H1 (cell line): ENCODE measurements around the gene CNGB1. TPM values are rescaled to one million over a fixed set of nuclear protein-coding genes. Genes with fewer than 3 reads are reported as not detected.

Source experiments
- CTCF ChIA-PET: fragments of 300-600 bp; sonication (Branson Sonifier 250); formaldehyde crosslinking; loops from one replicate; lab custom pipeline; 2021; ENCODE audit not compliant: partially characterized antibody; lab: Charles Lee
- POLR2A ChIA-PET: fragments of 300-600 bp; sonication (Branson Sonifier 250); formaldehyde crosslinking; loops from one replicate; lab custom pipeline; 2021; ENCODE audit warnings: inconsistent platforms; ENCODE audit not compliant: partially characterized antibody; lab: Charles Lee
- DNase-seq, 2 experiments: peaks; one replicate each; pipeline versions ENCODE4 v3.0.0 to v3.0.0-alpha.2; 2010 to 2022; ENCODE audit warnings: low spot score in 2 of 2, low read depth in 1 of 2, mixed read lengths in 1 of 2
- FAIRE-seq: peaks from 2 replicates; lab custom pipeline; 2011; peaks lifted over from hg19 to GRCh38; lab: Jason Lieb, UNC
- H2AFZ ChIP-seq: 2 replicates; pipeline ENCODE4 v1.8.1; 2012; ENCODE audit warnings: low read length, inconsistent platforms
- H2AK5ac ChIP-seq: 2 replicates; pipeline ENCODE4 v1.6.1; 2013; ENCODE audit warnings: low read depth, low read length
- H2BK120ac ChIP-seq: replicated peaks from 2 replicates; pipeline ENCODE3; 2013; ENCODE audit warnings: low read depth, low read length, inconsistent platforms
- H2BK12ac ChIP-seq: 2 replicates; pipeline ENCODE4 v1.6.1; 2013; ENCODE audit warnings: low read depth, low read length
- H2BK15ac ChIP-seq: 2 replicates; pipeline ENCODE4 v1.6.1; 2013; ENCODE audit warnings: low read length
- H2BK20ac ChIP-seq: 2 replicates; pipeline ENCODE4 v1.6.1; 2013; ENCODE audit warnings: low read length
- H2BK5ac ChIP-seq: 2 replicates; pipeline ENCODE4 v1.6.1; 2013; ENCODE audit warnings: low read depth, low read length
- H3K14ac ChIP-seq: 2 replicates; pipeline ENCODE4 v1.6.1; 2013; ENCODE audit warnings: inconsistent platforms; ENCODE audit not compliant: insufficient read length
- H3K18ac ChIP-seq: 2 replicates; pipeline ENCODE4 v1.6.1; 2013; ENCODE audit warnings: low read length; ENCODE audit errors: extremely low read depth
- H3K23ac ChIP-seq: 2 replicates; pipeline ENCODE4 v1.6.1; 2013; ENCODE audit warnings: inconsistent platforms; ENCODE audit not compliant: insufficient read length
- H3K23me2 ChIP-seq: 2 replicates; pipeline ENCODE4 v1.6.1; 2013; ENCODE audit warnings: low read depth, low read length
- H3K27ac ChIP-seq: 2 replicates; pipeline ENCODE4 v1.6.1; 2011; ENCODE audit warnings: low read depth, low read length, inconsistent platforms
- H3K27me3 ChIP-seq, 4 experiments: replicated peaks in 1 of 4; 1 replicate in 1 of 4; 2 replicates in 3 of 4; pipeline versions ENCODE4 v1.6.1 to v1.8.1; 2011 to 2013; ENCODE audit warnings: low read length in 3 of 4, mild to moderate bottlenecking in 3 of 4, inconsistent platforms in 2 of 4, mixed read lengths in 2 of 4, moderate library complexity in 1 of 4; ENCODE audit not compliant: control insufficient read depth in 3 of 4, insufficient read depth in 3 of 4; ENCODE audit errors: extremely low read depth in 1 of 4
- H3K36me3 ChIP-seq, 4 experiments: 2 replicates each; pipeline versions ENCODE4 v1.6.1 to v1.8.1; 2011 to 2013; ENCODE audit warnings: mild to moderate bottlenecking in 4 of 4, low read length in 3 of 4, moderate library complexity in 2 of 4, control low read depth in 1 of 4, inconsistent platforms in 1 of 4; ENCODE audit not compliant: insufficient read depth in 4 of 4, control insufficient read depth in 2 of 4
- H3K4ac ChIP-seq: replicated peaks from 2 replicates; pipeline ENCODE3; 2013; ENCODE audit warnings: low read length, low read depth, mixed read lengths, inconsistent platforms; ENCODE audit not compliant: insufficient read length
- H3K4me1 ChIP-seq, 4 experiments: replicated peaks in 1 of 4; 1 replicate in 1 of 4; 2 replicates in 3 of 4; pipeline versions ENCODE4 v1.6.1 to v1.8.1; 2011 to 2013; ENCODE audit warnings: low read length in 3 of 4, inconsistent platforms in 2 of 4, mixed read lengths in 1 of 4; ENCODE audit not compliant: insufficient read depth in 4 of 4, control insufficient read depth in 3 of 4
- H3K4me2 ChIP-seq, 2 experiments: 2 replicates each; pipeline versions ENCODE4 v1.6.1 to v1.8.1; 2011 to 2013; ENCODE audit warnings: low read depth in 2 of 2, low read length in 2 of 2, control low read depth in 1 of 2, inconsistent platforms in 1 of 2, mild to moderate bottlenecking in 1 of 2; ENCODE audit not compliant: insufficient read depth in 1 of 2
- H3K4me3 ChIP-seq, 4 experiments: fragments of 200-600, 300-600 bp in 1 of 4; sonication (generic), shearing (Covaris generic), sonication (Bioruptor Twin) in 1 of 4; 2 replicates each; pipeline versions ENCODE4 v1.5.1 to v1.8.1; 2011 to 2016; ENCODE audit warnings: low read length in 4 of 4, low read depth in 3 of 4, control low read depth in 2 of 4, inconsistent platforms in 2 of 4, mild to moderate bottlenecking in 2 of 4, mixed read lengths in 1 of 4, moderate library complexity in 1 of 4; ENCODE audit not compliant: insufficient read depth in 2 of 4; ENCODE audit errors: extremely low read depth in 1 of 4
- H3K56ac ChIP-seq: replicated peaks from 2 replicates; pipeline ENCODE3; 2013; ENCODE audit warnings: low read depth, mild to moderate bottlenecking, mixed read lengths, low read length, inconsistent platforms; ENCODE audit not compliant: insufficient read length
- H3K79me1 ChIP-seq: 2 replicates; pipeline ENCODE4 v1.6.1; 2013; ENCODE audit warnings: low read depth, low read length, control low read depth
- H3K79me2 ChIP-seq, 2 experiments: 2 replicates each; pipeline versions ENCODE4 v1.6.1 to v1.8.1; 2012 to 2013; ENCODE audit warnings: low read length in 2 of 2, mild to moderate bottlenecking in 2 of 2, inconsistent platforms in 1 of 2; ENCODE audit not compliant: insufficient read depth in 2 of 2, control insufficient read depth in 1 of 2
- H3K9ac ChIP-seq, 4 experiments: replicated peaks in 1 of 4; 1 replicate in 1 of 4; 2 replicates in 3 of 4; pipeline versions ENCODE4 v1.6.1 to v1.8.1; 2011 to 2013; ENCODE audit warnings: low read depth in 3 of 4, low read length in 3 of 4, control low read depth in 2 of 4, mild to moderate bottlenecking in 2 of 4, moderate library complexity in 2 of 4, inconsistent platforms in 1 of 4; ENCODE audit errors: extremely low read depth in 1 of 4
- H3K9me3 ChIP-seq, 2 experiments: 2 replicates each; pipeline versions ENCODE4 v1.6.1 to v1.8.1; 2012 to 2013; ENCODE audit warnings: mild to moderate bottlenecking in 2 of 2, moderate library complexity in 2 of 2, control low read depth in 1 of 2, inconsistent platforms in 1 of 2, low read depth in 1 of 2, low read length in 1 of 2, mixed read lengths in 1 of 2; ENCODE audit not compliant: insufficient read depth in 2 of 2
- H4K20me1 ChIP-seq, 2 experiments: replicated peaks in 1 of 2; 2 replicates each; pipeline versions ENCODE3 to v1.8.1; 2011 to 2013; ENCODE audit warnings: inconsistent platforms in 2 of 2, low read length in 2 of 2, mild to moderate bottlenecking in 1 of 2; ENCODE audit not compliant: insufficient read depth in 2 of 2, control insufficient read depth in 1 of 2
- H4K5ac ChIP-seq: 2 replicates; pipeline ENCODE4 v1.6.1; 2013; ENCODE audit warnings: low read length, low read depth, mixed read lengths, inconsistent platforms; ENCODE audit not compliant: insufficient read length
- H4K8ac ChIP-seq: 2 replicates; pipeline ENCODE4 v1.8.0; 2013; ENCODE audit warnings: mild to moderate bottlenecking, moderate library complexity, low read length, inconsistent platforms; ENCODE audit not compliant: insufficient read depth; ENCODE audit errors: extremely low read depth
- H4K91ac ChIP-seq: replicated peaks from 2 replicates; pipeline ENCODE3; 2013; ENCODE audit warnings: low read length, mixed read lengths, inconsistent platforms; ENCODE audit not compliant: insufficient read length
- ATF3 ChIP-seq: IDR thresholded peaks from 2 replicates; pipeline ENCODE4 v1.6.1; 2011; ENCODE audit warnings: low read depth, mild to moderate bottlenecking, low read length; ENCODE audit not compliant: insufficient read depth
- BRCA1 ChIP-seq: IDR thresholded peaks from 2 replicates; pipeline ENCODE4 v1.6.1; 2012; ENCODE audit warnings: low read depth, low read length, improper control_type of control experiment
- CBX8 ChIP-seq: fragments of 300-800, 300-1000 bp; sonication (generic); IDR thresholded peaks from 2 replicates; pipeline ENCODE4 v1.7.1; 2016; ENCODE audit warnings: low read depth, low read length, borderline replicate concordance
- CREB1 ChIP-seq: IDR thresholded peaks from 2 replicates; pipeline ENCODE4 v1.6.1; 2012; ENCODE audit warnings: inconsistent platforms
- EGR1 ChIP-seq: IDR thresholded peaks from 2 replicates; pipeline ENCODE4 v1.6.1; 2011; ENCODE audit warnings: low read depth, low read length, borderline replicate concordance
- EP300 ChIP-seq, 2 experiments: IDR thresholded peaks; 1 replicate in 1 of 2; 2 replicates in 1 of 2; pipeline ENCODE4 v1.6.1; 2011 to 2012; ENCODE audit warnings: low read depth in 2 of 2, low read length in 2 of 2, mild to moderate bottlenecking in 2 of 2, borderline replicate concordance in 1 of 2, inconsistent platforms in 1 of 2, moderate library complexity in 1 of 2
- POLR2A ChIP-seq, 2 experiments: IDR thresholded peaks; 1 replicate in 1 of 2; 2 replicates in 1 of 2; pipeline ENCODE4 v1.6.1; 2011; ENCODE audit warnings: low read depth in 2 of 2, low read length in 2 of 2, mild to moderate bottlenecking in 2 of 2; ENCODE audit errors: control extremely low read depth in 1 of 2
- RNF2 ChIP-seq: fragments of 200-900, 300-1000 bp; sonication (generic); IDR thresholded peaks from 2 replicates; pipeline ENCODE4 v1.7.1; 2016; ENCODE audit warnings: borderline replicate concordance, low read depth, mild to moderate bottlenecking, antibody characterized with exemption, low read length; ENCODE audit not compliant: poor library complexity, severe bottlenecking; ENCODE audit errors: missing control alignments
- TAF7 ChIP-seq: optimal IDR thresholded peaks from 2 replicates; pipeline ENCODE3; 2011; ENCODE audit warnings: low read depth, mild to moderate bottlenecking, inconsistent platforms, low read length, moderate library complexity, borderline replicate concordance
- TCF12 ChIP-seq: IDR thresholded peaks from 2 replicates; pipeline ENCODE4 v1.6.1; 2011; ENCODE audit warnings: low read depth, mild to moderate bottlenecking, low read length
- TEAD4 ChIP-seq: IDR thresholded peaks from 2 replicates; pipeline ENCODE4 v1.6.1; 2012; ENCODE audit warnings: low read depth, low read length, inconsistent platforms, mixed read lengths
- WGBS, 2 experiments: shearing (Covaris generic) in 1 of 2; methylation state at CpG; one replicate each; pipeline versions ENCODE4 v1.1.6 to v1.1.7; 2013 to 2015; ENCODE audit warnings: low lambda C conversion rate in 2 of 2, mixed read lengths in 2 of 2, inconsistent platforms in 1 of 2, low coverage in 1 of 2, missing lambda C conversion rate in 1 of 2; ENCODE audit not compliant: insufficient replicate concordance in 2 of 2, insufficient coverage in 1 of 2, insufficient read length in 1 of 2; ENCODE audit errors: extremely low coverage in 1 of 2, missing lambda C conversion rate in 1 of 2; 5-methylcytosine and 5-hydroxymethylcytosine counted together
- polyA plus RNA-seq, 7 experiments: library from polyadenylated mRNA; depleted of rRNA in 3 of 7; stranded (reverse) in 5 of 7; unstranded in 2 of 7; fragments of >200 nt in 5 of 7; fragments of 200-250 nt in 2 of 7; gene quantifications; 1 replicate in 5 of 7; 2 replicates in 1 of 7; 4 replicates in 1 of 7; pipeline versions ENCODE4 v1.2.1 to v1.2.3, GENCODE V29; 2011 to 2013; ENCODE audit warnings: missing spikeins in 2 of 7, mixed read lengths in 2 of 7
- total RNA-seq: library from RNA; stranded (reverse); fragmentation: NEBNext Ultra II Directional; extraction: Animal tissue kit (Norgen Biotek cat#: 25700); gene quantifications from 2 replicates; pipeline ENCODE4 v1.2.1, GENCODE V29; 2021

Gene CNGB1
- total and polyA plus RNA-seq, 2 of the 8 experiments (the other 6 are each of a cell fraction or from before 2014, with no cell fraction given), result not detected

- H3K23ac ChIP-seq, result no peak overlapping the region
- no peaks in the 10 kb centered on the region for H3K79me1 ChIP-seq
- H2BK20ac ChIP-seq, result no peak overlapping the region
- no peak overlapping the region for H4K8ac ChIP-seq
- H3K27me3 ChIP-seq, result peaks cover 0 to 7% (median 3%) of the 10 kb centered on the region in 4 experiments; a peak in 6 of 7 replicates
- H2BK120ac ChIP-seq, result no peak overlapping the region
- H2BK5ac ChIP-seq, result no peak overlapping the region
- no peak overlapping the region for H3K4me3 ChIP-seq
- FAIRE-seq, result no peak
- H3K27ac ChIP-seq, result no peak overlapping the region
- H2AK5ac ChIP-seq, result no peak overlapping the region
- no peak overlapping the region for H3K4me2 ChIP-seq
- H3K4me1 ChIP-seq, result no peaks in the 10 kb centered on the region; a peak in 1 of 7 replicates
- H2BK12ac ChIP-seq, result no peak overlapping the region
- WGBS, 2 experiments, result 84% methylated on average over 11 of the region's 11 CpGs; no CpG with 5 or more reads in 1 of the 2 experiments
- no peak overlapping the region for H2BK15ac ChIP-seq
- no peak overlapping the region for H4K5ac ChIP-seq
- H3K23me2 ChIP-seq, result no peaks in the 10 kb centered on the region; the same call in 1 of the 2 replicates
- H3K9me3 ChIP-seq, result no peaks in the 10 kb centered on the region
- H2AFZ ChIP-seq, result no peak overlapping the region
- no peak overlapping the region for H4K91ac ChIP-seq
- H3K14ac ChIP-seq, result no peak overlapping the region
- H3K9ac ChIP-seq, result no peak overlapping the region
- DNase-seq, result no peak
- no peaks in the 10 kb centered on the region for H3K79me2 ChIP-seq
- no peak overlapping the region for H3K56ac ChIP-seq
- POLR2A ChIA-PET, result interaction anchor here (0.6 kb wide), 1 partner anchor 70 kb away, joined by 3 read pairs; no protein-coding TSS in a partner anchor
- no peak overlapping the region for H3K4ac ChIP-seq
- H4K20me1 ChIP-seq, result no peaks in the 10 kb centered on the region
- H3K36me3 ChIP-seq, result no peaks in the 10 kb centered on the region
- H3K18ac ChIP-seq, result no peak overlapping the region
- CTCF ChIA-PET, result interaction anchor here (0.9 to 6.4 kb wide), 8 partner anchors 20 to 143 kb away, joined by 3 to 63 read pairs (median 4); partner anchors contain the start of genes USB1 and ZNF319
- TF ChIP-seq EP300 (IDR thresholded peaks at IDR 0.05; ENCODE audit: borderline replicate concordance in 1 of 2, low read depth in 2 of 2, low read length in 2 of 2), result no peak
- no peak for TF ChIP-seq TAF7
- TF ChIP-seq ATF3, result no peak
- no peak for TF ChIP-seq CREB1
- TF ChIP-seq BRCA1, result no peak
- no peak for TF ChIP-seq POLR2A (IDR thresholded peaks at IDR 0.05; ENCODE audit: control extremely low read depth in 1 of 2, low read depth in 2 of 2, low read length in 2 of 2)
- TF ChIP-seq TCF12, result no peak
- TF ChIP-seq CBX8, result no peak
- no peak for TF ChIP-seq EGR1
- TF ChIP-seq TEAD4, result no peak
- no peak for TF ChIP-seq RNF2
Measured at GRCh38 chr16:57979006-57979585, 8.2 kb upstream of the CNGB1 start.
